Breast epithelium (tissue), 3 donors: ENCODE measurements around the gene CADPS.

Experiments used
- POLR2AphosphoS5 ChIP-seq, 3 donors: sonication (generic); formaldehyde crosslinking; IDR thresholded peaks; one replicate each; pipeline ENCODE4 v1.6.1; 2017; ENCODE audit warnings: antibody characterized with exemption in 3 of 3
- TF ChIP-seq, protein P1 (sequence below), 3 donors: fragments of 450-650 bp; IDR thresholded peaks; one replicate each; pipeline ENCODE4 v1.5.1; 2016 to 2017; ENCODE audit warnings: antibody characterized with exemption in 3 of 3, mild to moderate bottlenecking in 3 of 3, moderate library complexity in 3 of 3

DNA sequence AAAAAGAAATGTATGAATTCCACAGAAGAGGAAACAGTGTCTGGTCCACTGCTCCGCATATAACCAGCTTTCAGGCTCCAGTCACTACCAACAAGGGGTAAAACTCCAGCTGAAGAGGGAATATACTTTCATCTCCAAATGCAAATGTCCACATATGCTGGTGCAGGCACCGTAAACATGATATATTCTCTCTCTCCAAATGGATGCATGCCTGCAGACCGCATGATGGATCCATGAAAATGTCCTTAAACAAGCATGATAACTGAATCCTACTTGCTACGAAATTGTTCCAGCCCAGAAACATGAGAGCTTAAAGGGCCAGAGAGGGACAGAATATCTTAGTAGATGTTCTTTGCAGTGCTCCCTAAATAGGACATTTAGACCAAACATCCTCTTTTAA is 351.5 kb downstream of the CADPS start:
- TF ChIP-seq, protein P1, sequence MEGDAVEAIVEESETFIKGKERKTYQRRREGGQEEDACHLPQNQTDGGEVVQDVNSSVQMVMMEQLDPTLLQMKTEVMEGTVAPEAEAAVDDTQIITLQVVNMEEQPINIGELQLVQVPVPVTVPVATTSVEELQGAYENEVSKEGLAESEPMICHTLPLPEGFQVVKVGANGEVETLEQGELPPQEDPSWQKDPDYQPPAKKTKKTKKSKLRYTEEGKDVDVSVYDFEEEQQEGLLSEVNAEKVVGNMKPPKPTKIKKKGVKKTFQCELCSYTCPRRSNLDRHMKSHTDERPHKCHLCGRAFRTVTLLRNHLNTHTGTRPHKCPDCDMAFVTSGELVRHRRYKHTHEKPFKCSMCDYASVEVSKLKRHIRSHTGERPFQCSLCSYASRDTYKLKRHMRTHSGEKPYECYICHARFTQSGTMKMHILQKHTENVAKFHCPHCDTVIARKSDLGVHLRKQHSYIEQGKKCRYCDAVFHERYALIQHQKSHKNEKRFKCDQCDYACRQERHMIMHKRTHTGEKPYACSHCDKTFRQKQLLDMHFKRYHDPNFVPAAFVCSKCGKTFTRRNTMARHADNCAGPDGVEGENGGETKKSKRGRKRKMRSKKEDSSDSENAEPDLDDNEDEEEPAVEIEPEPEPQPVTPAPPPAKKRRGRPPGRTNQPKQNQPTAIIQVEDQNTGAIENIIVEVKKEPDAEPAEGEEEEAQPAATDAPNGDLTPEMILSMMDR (IDR thresholded peaks at IDR 0.05) = no peak
- TF ChIP-seq POLR2AphosphoS5 (IDR thresholded peaks at IDR 0.05) = no peak
